Mesenchymal stem cell (in vitro differentiated cells and primary cell): ENCODE data around the gene KRTAP2-2. TPM values are rescaled to one million over a fixed set of nuclear protein-coding genes. Genes with fewer than 3 reads are reported as not detected.
"Not testable (repeated sequence)": the region's sequence is repeated elsewhere in the genome, so short reads cannot be mapped to it uniquely, and the experiment has no call there.

Source experiments
- DNase-seq: peaks from one replicate; pipeline ENCODE4 v3.0.0-alpha.2; 2013
- H2AFZ ChIP-seq: one replicate; pipeline ENCODE4 v1.6.1; 2013; ENCODE audit warnings: low read depth, mild to moderate bottlenecking, control low read depth, inconsistent platforms, low read length, moderate library complexity
- H2AK5ac ChIP-seq: 2 replicates; pipeline ENCODE4 v1.6.1; 2013; ENCODE audit warnings: low read length, moderate library complexity, mild to moderate bottlenecking, inconsistent platforms; ENCODE audit not compliant: severe bottlenecking
- H2BK120ac ChIP-seq: one replicate; pipeline ENCODE4 v1.6.1; 2013; ENCODE audit warnings: low read depth, mild to moderate bottlenecking, inconsistent platforms, low read length, moderate library complexity
- H2BK12ac ChIP-seq, 2 experiments: one replicate each; pipeline ENCODE4 v1.6.1; 2013; ENCODE audit warnings: inconsistent platforms in 2 of 2, low read length in 2 of 2, mild to moderate bottlenecking in 2 of 2, moderate library complexity in 2 of 2, control low read depth in 1 of 2
- H2BK15ac ChIP-seq: one replicate; pipeline ENCODE4 v1.6.1; 2013; ENCODE audit warnings: mild to moderate bottlenecking, low read depth, inconsistent platforms; ENCODE audit not compliant: poor library complexity, severe bottlenecking
- H2BK5ac ChIP-seq: 2 replicates; pipeline ENCODE4 v1.6.1; 2013; ENCODE audit warnings: low read depth, mild to moderate bottlenecking, low read length, control low read depth, inconsistent platforms; ENCODE audit not compliant: poor library complexity, severe bottlenecking
- H3K14ac ChIP-seq, 2 experiments: one replicate each; pipeline ENCODE4 v1.6.1; 2013; ENCODE audit warnings: inconsistent platforms in 2 of 2, low read length in 2 of 2, control low read depth in 1 of 2, mild to moderate bottlenecking in 1 of 2, moderate library complexity in 1 of 2
- H3K18ac ChIP-seq, 2 experiments: one replicate each; pipeline ENCODE4 v1.6.1; 2013; ENCODE audit warnings: inconsistent platforms in 2 of 2, low read length in 2 of 2, control low read depth in 1 of 2, low read depth in 1 of 2, mild to moderate bottlenecking in 1 of 2
- H3K23ac ChIP-seq, 2 experiments: one replicate each; pipeline ENCODE4 v1.6.1; 2013; ENCODE audit warnings: inconsistent platforms in 2 of 2, low read length in 2 of 2, mild to moderate bottlenecking in 2 of 2, moderate library complexity in 2 of 2, control low read depth in 1 of 2
- H3K27ac ChIP-seq: 2 replicates; pipeline ENCODE4 v1.5.1; 2013; ENCODE audit warnings: mild to moderate bottlenecking, moderate library complexity, low read length, control low read depth, inconsistent platforms; ENCODE audit not compliant: poor library complexity, severe bottlenecking
- H3K27me3 ChIP-seq, 2 experiments: 2 replicates each; pipeline versions ENCODE4 v1.6.1 to v1.7.0; 2013; ENCODE audit warnings: low read length in 2 of 2, mild to moderate bottlenecking in 2 of 2, moderate library complexity in 2 of 2, control low read depth in 1 of 2, inconsistent platforms in 1 of 2; ENCODE audit not compliant: control insufficient read depth in 1 of 2, insufficient read depth in 1 of 2
- H3K36me3 ChIP-seq, 2 experiments: 2 replicates each; pipeline versions ENCODE4 v1.6.1 to v1.7.0; 2013; ENCODE audit warnings: low read length in 2 of 2, control low read depth in 1 of 2, inconsistent platforms in 1 of 2, low read depth in 1 of 2, mild to moderate bottlenecking in 1 of 2; ENCODE audit not compliant: insufficient read depth in 2 of 2, control insufficient read depth in 1 of 2
- H3K4ac ChIP-seq, 2 experiments: one replicate each; pipeline ENCODE4 v1.6.1; 2013; ENCODE audit warnings: inconsistent platforms in 2 of 2, low read length in 2 of 2, mild to moderate bottlenecking in 2 of 2, moderate library complexity in 2 of 2, control low read depth in 1 of 2, low read depth in 1 of 2
- H3K4me1 ChIP-seq: 2 replicates; pipeline ENCODE4 v1.6.1; 2013; ENCODE audit warnings: low read depth, low read length, control low read depth; ENCODE audit not compliant: control insufficient read depth, insufficient read depth
- H3K4me2 ChIP-seq: 2 replicates; pipeline ENCODE4 v1.6.1; 2013; ENCODE audit warnings: low read length, mild to moderate bottlenecking, inconsistent platforms; ENCODE audit not compliant: poor library complexity, severe bottlenecking
- H3K4me3 ChIP-seq, 2 experiments: 2 replicates each; pipeline versions ENCODE4 v1.5.1 to v1.7.0; 2013; ENCODE audit warnings: low read length in 2 of 2, mild to moderate bottlenecking in 2 of 2, control low read depth in 1 of 2, low read depth in 1 of 2; ENCODE audit not compliant: insufficient read depth in 1 of 2
- H3K79me1 ChIP-seq: replicated peaks from 2 replicates; pipeline ENCODE4 v1.6.1; 2013; ENCODE audit warnings: mild to moderate bottlenecking, control low read depth, low read length, inconsistent platforms; ENCODE audit not compliant: poor library complexity, severe bottlenecking
- H3K9ac ChIP-seq: 2 replicates; pipeline ENCODE4 v1.7.0; 2013; ENCODE audit warnings: mild to moderate bottlenecking, low read length, moderate library complexity
- H3K9me3 ChIP-seq: 2 replicates; pipeline ENCODE4 v1.7.0; 2013; ENCODE audit warnings: mild to moderate bottlenecking, low read length; ENCODE audit not compliant: control insufficient read depth
- H4K8ac ChIP-seq: one replicate; pipeline ENCODE4 v1.6.1; 2013; ENCODE audit warnings: inconsistent platforms, mild to moderate bottlenecking, low read length, moderate library complexity
- H4K91ac ChIP-seq: one replicate; pipeline ENCODE4 v1.6.1; 2013; ENCODE audit warnings: mild to moderate bottlenecking, low read length, inconsistent platforms
- WGBS: methylation state at CpG from one replicate; pipeline ENCODE4 v1.1.7; 2013; ENCODE audit warnings: mixed read lengths; 5-methylcytosine and 5-hydroxymethylcytosine counted together
- polyA plus RNA-seq, 2 experiments: library from polyadenylated mRNA; stranded (reverse); fragments of 200-250 nt; gene quantifications; one replicate each; pipeline ENCODE4 v1.2.3, GENCODE V29; 2013

The KRTAP2-2 gene, protein sequence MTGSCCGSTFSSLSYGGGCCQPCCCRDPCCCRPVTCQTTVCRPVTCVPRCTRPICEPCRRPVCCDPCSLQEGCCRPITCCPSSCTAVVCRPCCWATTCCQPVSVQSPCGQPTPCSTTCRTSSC
- polyA plus RNA-seq (2013, experiment 1 of 2), result not detected
- not detected for polyA plus RNA-seq (2013, experiment 2 of 2)

DNA sequence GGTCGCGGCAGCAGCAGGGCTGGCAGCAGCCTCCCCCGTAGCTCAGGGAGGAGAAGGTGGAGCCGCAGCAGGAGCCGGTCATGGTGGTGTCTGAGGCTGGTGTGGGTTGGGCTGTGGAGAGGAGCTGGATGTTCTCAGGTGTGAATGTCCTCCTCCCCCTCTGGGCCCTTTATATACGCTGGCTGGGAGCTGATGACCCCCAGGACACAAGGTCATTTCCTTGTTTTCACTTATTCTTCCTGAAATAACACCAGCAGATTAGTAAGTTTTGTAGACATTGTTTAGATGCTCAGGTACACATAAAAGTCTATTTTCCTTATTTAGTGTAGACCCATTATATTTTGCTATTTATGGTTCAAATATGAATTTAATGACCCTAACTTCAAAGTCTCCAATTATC lies at the start of gene KRTAP2-2:
KRTAP2-2 (minus strand) TSS at position 101 of the 400 bp plus-strand sequence; CDS start at position 82, 19 bp downstream.
- not testable (repeated sequence) for H4K8ac ChIP-seq, DNase-seq, H2BK120ac ChIP-seq, H3K27ac ChIP-seq, H3K4me1 ChIP-seq, H4K91ac ChIP-seq, H3K4me3 ChIP-seq, H2AK5ac ChIP-seq, H3K9ac ChIP-seq, H3K4me2 ChIP-seq, H2BK5ac ChIP-seq, H3K27me3 ChIP-seq, H3K9me3 ChIP-seq, H2AFZ ChIP-seq, H3K18ac ChIP-seq, H3K4ac ChIP-seq, H2BK12ac ChIP-seq, H3K36me3 ChIP-seq, H3K79me1 ChIP-seq, H3K23ac ChIP-seq, H2BK15ac ChIP-seq, H3K14ac ChIP-seq
- no CpG with 5 or more reads among the region's 6 CpGs for WGBS

DNA sequence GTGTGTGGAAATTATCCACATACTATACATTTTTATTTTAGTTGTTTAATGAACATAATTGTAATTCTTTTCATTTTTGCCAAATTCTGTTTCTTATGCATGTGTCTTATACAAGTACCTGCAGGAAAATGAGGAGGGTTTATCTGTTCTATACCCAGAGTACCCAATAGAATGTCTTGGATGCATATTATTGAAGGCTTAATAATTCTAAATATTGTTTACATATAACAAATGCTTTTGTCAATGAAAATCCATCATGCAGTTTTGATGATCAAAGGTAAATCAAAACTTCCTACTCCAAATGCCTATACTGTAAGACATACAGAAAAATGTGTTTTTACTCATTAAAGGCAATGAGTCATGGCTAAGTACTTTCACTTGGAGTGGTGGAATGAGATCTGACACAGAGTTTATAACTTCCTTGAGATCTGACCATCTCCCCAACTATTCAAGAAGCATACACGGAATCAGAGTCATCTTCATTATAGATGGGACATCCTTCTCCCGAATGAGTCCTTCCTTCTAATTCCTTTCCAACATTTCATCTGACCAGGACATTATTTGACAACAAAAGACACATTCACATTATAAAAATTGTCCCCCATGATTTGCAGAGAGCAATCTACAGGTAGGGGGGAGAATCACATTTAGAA lies 49.5 kb upstream of the KRTAP2-2 start:
- not testable (repeated sequence) for H3K4me3 ChIP-seq, H3K4me1 ChIP-seq, H2BK120ac ChIP-seq, H2BK15ac ChIP-seq, H3K9me3 ChIP-seq, H2AK5ac ChIP-seq, H3K27me3 ChIP-seq, H3K18ac ChIP-seq, H2BK5ac ChIP-seq, H3K36me3 ChIP-seq, H3K9ac ChIP-seq, H2AFZ ChIP-seq, H3K4me2 ChIP-seq, H3K79me1 ChIP-seq, H2BK12ac ChIP-seq, H4K91ac ChIP-seq, H3K14ac ChIP-seq, H3K23ac ChIP-seq, H4K8ac ChIP-seq, H3K4ac ChIP-seq
- peak; percentile 42 for DNase-seq
- peak overlapping the region; percentile 75 for H3K27ac ChIP-seq
- WGBS, result no CpG with 5 or more reads among the region's 2 CpGs

DNA sequence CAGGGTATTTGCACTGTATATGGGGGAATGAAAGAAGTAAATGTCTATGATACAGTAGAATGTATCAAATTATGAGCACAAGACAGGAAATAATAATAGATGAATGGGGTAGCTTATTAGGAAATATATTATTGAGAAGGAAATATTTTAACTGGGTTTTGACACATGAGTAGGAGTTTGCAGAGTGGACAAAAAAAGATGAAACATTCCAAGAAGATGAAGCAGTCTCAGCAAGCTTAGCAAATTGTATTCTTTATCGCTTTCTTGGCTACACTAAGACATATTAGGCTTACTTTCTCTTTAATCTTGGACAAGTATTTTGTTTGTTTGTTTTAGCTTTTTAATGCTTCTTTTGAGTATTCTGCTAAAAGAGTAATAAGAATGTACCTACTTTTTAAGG lies 48.9 kb upstream of the KRTAP2-2 start:
- Histone ChIP-seq H3K4me3 (no peak overlapping the region), H2BK12ac (no peak overlapping the region), H4K8ac (no peak overlapping the region), H3K27ac (peak overlapping the region; percentile 83), H2AFZ (no peak overlapping the region), H3K36me3 (no peaks in the 10 kb centered on the region), H3K9ac (no peak overlapping the region), H3K14ac (no peak overlapping the region), H4K91ac (no peak overlapping the region), H3K27me3 (no peaks in the 10 kb centered on the region), H2BK15ac (no peak overlapping the region), H3K4ac (no peak overlapping the region), H3K4me2 (no peak overlapping the region), H2BK120ac (no peak overlapping the region), H3K18ac (no peak overlapping the region), H3K4me1 (peaks cover 9% of the 10 kb centered on the region), H3K23ac (no peak overlapping the region), H3K9me3 (no peaks in the 10 kb centered on the region), H3K79me1 (no peaks in the 10 kb centered on the region), H2BK5ac (no peak overlapping the region), H2AK5ac (no peak overlapping the region)
- no CpG with 5 or more reads among the region's 1 CpG for WGBS
- DNase-seq, result peak; percentile 13

GRCh38 chr17:41101586-41102259 lies 46.7 kb upstream of the KRTAP2-2 start, which contains the start of gene KRTAP4-16:
Gene KRTAP4-16, minus strand, starts transcription at chr17:41102209. Its CDS starts 0 bp downstream, at chr17:41102209.
- Histone ChIP-seq H2AK5ac (no peak within 1 kb of the TSS), H3K4ac (no peak within 1 kb of the TSS)
- 68% methylated on average over 9 of the region's 10 CpGs for WGBS

More at GRCh38 chr17:41101586-41102259, 46.7 kb upstream of the KRTAP2-2 start, which contains the start of gene KRTAP4-16:
- Histone ChIP-seq H3K4me3 (no peak within 1 kb of the TSS), H3K79me1 (no peaks in the 10 kb centered on the region), H2AFZ (no peak within 1 kb of the TSS), H4K8ac (no peak within 1 kb of the TSS), H4K91ac (peak within 1 kb of the TSS; percentile 23), H3K27ac (no peak within 1 kb of the TSS), H2BK15ac (no peak within 1 kb of the TSS), H3K23ac (peak within 1 kb of the TSS in 1 of 2 experiments; percentile 60), H3K14ac (peak within 1 kb of the TSS in 1 of 2 experiments; percentile 77), H3K36me3 (no peaks in the 10 kb centered on the region), H2BK5ac (no peak within 1 kb of the TSS), H2BK120ac (no peak within 1 kb of the TSS), H3K4me1 (peaks cover 17% of the 10 kb centered on the region), H3K18ac (no peak within 1 kb of the TSS), H3K4me2 (no peak within 1 kb of the TSS), H3K9me3 (no peaks in the 10 kb centered on the region), H2BK12ac (no peak within 1 kb of the TSS), H3K9ac (no peak within 1 kb of the TSS), H3K27me3 (no peaks in the 10 kb centered on the region)
- no peak for DNase-seq
